K562 (cell line): ENCODE results near the gene USP7. TPM values are rescaled to one million over a fixed set of nuclear protein-coding genes. Genes with fewer than 3 reads are reported as not detected.

Source experiments
- BRD9 ChIP-seq: fragments of 450-650 bp; IDR thresholded peaks from 2 replicates; pipeline ENCODE4 v1.6.1; 2018; ENCODE audit warnings: low read depth; ENCODE audit not compliant: partially characterized antibody
- CBX5 ChIP-seq: IDR thresholded peaks from 2 replicates; pipeline ENCODE4 v1.6.1; 2014; ENCODE audit warnings: low read depth, borderline replicate concordance
- KDM4B ChIP-seq, 2 experiments: fragments of 450-650 bp in 1 of 2; sonication (generic) in 1 of 2; IDR thresholded peaks; 2 replicates each; pipeline ENCODE4 v1.6.1; 2016 to 2017; ENCODE audit warnings: borderline replicate concordance in 2 of 2, antibody characterized with exemption in 1 of 2, low read depth in 1 of 2, mild to moderate bottlenecking in 1 of 2
- MYBL2 ChIP-seq, 2 experiments: fragments of 450-650 bp in 1 of 2; sonication (generic) in 1 of 2; formaldehyde crosslinking in 1 of 2; IDR thresholded peaks; 2 replicates each; pipeline versions ENCODE4 v1.6.1 to v1.8.1; 2017 to 2022; ENCODE audit warnings: borderline replicate concordance in 1 of 2, inconsistent platforms in 1 of 2, low read depth in 1 of 2, mild to moderate bottlenecking in 1 of 2, missing genetic modification reagents in 1 of 2, moderate library complexity in 1 of 2
- NUFIP1 ChIP-seq: fragments of 450-650 bp; IDR thresholded peaks from 2 replicates; pipeline ENCODE4 v1.6.1; 2018; ENCODE audit not compliant: partially characterized antibody
- RBFOX2 ChIP-seq: fragments of 200-400 bp; formaldehyde crosslinking; IDR thresholded peaks from 2 replicates; pipeline ENCODE4 v1.6.1; 2017; ENCODE audit warnings: low read depth, mild to moderate bottlenecking, low read length, moderate library complexity
- TAF1 ChIP-seq: IDR thresholded peaks from 2 replicates; pipeline ENCODE4 v1.6.1; 2011; ENCODE audit warnings: mild to moderate bottlenecking, low read length, moderate library complexity; ENCODE audit not compliant: insufficient read depth, control insufficient read depth, severe bottlenecking; ENCODE audit errors: extremely low read depth
- TEAD2 ChIP-seq: fragments of 450-650 bp; IDR thresholded peaks from 2 replicates; pipeline ENCODE4 v1.6.1; 2016; ENCODE audit warnings: missing genetic modification characterization, control low read depth, missing compliant biosample characterization
- ZBTB7A ChIP-seq: IDR thresholded peaks from 2 replicates; pipeline ENCODE4 v1.6.1; 2011; ENCODE audit warnings: low read depth, mild to moderate bottlenecking, low read length, moderate library complexity, borderline replicate concordance; ENCODE audit not compliant: control insufficient read depth
- ZNF165 ChIP-seq: fragments of 250-450 bp; sonication (Bioruptor Pico); IDR thresholded peaks from 2 replicates; pipeline ENCODE4 v1.4.0; 2020; ENCODE audit warnings: borderline replicate concordance
- ZNF23 ChIP-seq: fragments of 250-450 bp; sonication (Bioruptor Pico); IDR thresholded peaks from 2 replicates; pipeline ENCODE4 v1.4.0; 2020; ENCODE audit warnings: mild to moderate bottlenecking
- ZSCAN29 ChIP-seq: fragments of 450-650 bp; IDR thresholded peaks from 2 replicates; pipeline ENCODE4 v1.6.1; 2017
- polyA plus RNA-seq, 8 experiments: library from polyadenylated mRNA; depleted of rRNA in 4 of 8; stranded (reverse) in 5 of 8; unstranded in 3 of 8; fragments of >200 nt; fragmentation: Nextera tagmentation in 2 of 8; fragmentation: Illumina TruSeq in 1 of 8; extraction: Ambion mirVana in 2 of 8; extraction: Trizol in 1 of 8; gene quantifications; 2 replicates each; pipeline versions ENCODE4 v1.2.1 to v1.2.3, GENCODE V29; 2011 to 2014; ENCODE audit warnings: inconsistent platforms in 1 of 8, missing spikeins in 1 of 8
- total RNA-seq, 7 experiments: library from RNA; depleted of rRNA in 6 of 7; stranded (reverse); fragments of >200 nt in 6 of 7; fragmentation: Illumina TruSeq in 2 of 7; extraction: Trizol in 2 of 7; gene quantifications; 2 replicates each; pipeline versions ENCODE4 v1.2.1 to v1.2.3, GENCODE V29; 2011 to 2021; ENCODE audit warnings: low replicate concordance in 1 of 7
- TF ChIP-seq, protein P1 (sequence below): fragments of 450-650 bp; formaldehyde crosslinking; IDR thresholded peaks from 2 replicates; pipeline ENCODE4 v1.4.0; 2022; ENCODE audit warnings: mild to moderate bottlenecking, moderate library complexity
- TF ChIP-seq, protein P2 (sequence below): fragments of 250-450 bp; sonication (Bioruptor Pico); IDR thresholded peaks from 2 replicates; pipeline ENCODE4 v1.5.0; 2020; ENCODE audit warnings: mild to moderate bottlenecking
- TF ChIP-seq, protein P3 (sequence below): conservative IDR thresholded peaks from 2 replicates; pipeline ENCODE4 v1.6.1; 2011; ENCODE audit warnings: low read depth, mild to moderate bottlenecking, low read length; ENCODE audit not compliant: control insufficient read depth
- TF ChIP-seq, protein P4 (sequence below): sonication (generic); formaldehyde crosslinking; IDR thresholded peaks from 2 replicates; pipeline ENCODE4 v1.8.1; 2022; ENCODE audit warnings: missing genetic modification reagents
- TF ChIP-seq, protein P5 (sequence below): fragments of 450-650 bp; IDR thresholded peaks from 2 replicates; pipeline ENCODE4 v1.6.1; 2016; ENCODE audit warnings: low read depth, mild to moderate bottlenecking, moderate library complexity
- TF ChIP-seq, protein P6 (sequence below): fragments of 450-650 bp; IDR thresholded peaks from 2 replicates; pipeline ENCODE4 v1.6.1; 2016; ENCODE audit warnings: missing biosample characterization, missing genetic modification characterization
- TF ChIP-seq, protein P7 (sequence below): fragments of 250-450 bp; sonication (Bioruptor Pico); IDR thresholded peaks from 2 replicates; pipeline ENCODE4 v1.5.0; 2021

USP7 gene
- total and polyA plus RNA-seq, 9 of the 15 experiments (the other 6 are each of a cell fraction or from before 2014, with no cell fraction given) = 17.1 to 145 (median 57.9) TPM

DNA sequence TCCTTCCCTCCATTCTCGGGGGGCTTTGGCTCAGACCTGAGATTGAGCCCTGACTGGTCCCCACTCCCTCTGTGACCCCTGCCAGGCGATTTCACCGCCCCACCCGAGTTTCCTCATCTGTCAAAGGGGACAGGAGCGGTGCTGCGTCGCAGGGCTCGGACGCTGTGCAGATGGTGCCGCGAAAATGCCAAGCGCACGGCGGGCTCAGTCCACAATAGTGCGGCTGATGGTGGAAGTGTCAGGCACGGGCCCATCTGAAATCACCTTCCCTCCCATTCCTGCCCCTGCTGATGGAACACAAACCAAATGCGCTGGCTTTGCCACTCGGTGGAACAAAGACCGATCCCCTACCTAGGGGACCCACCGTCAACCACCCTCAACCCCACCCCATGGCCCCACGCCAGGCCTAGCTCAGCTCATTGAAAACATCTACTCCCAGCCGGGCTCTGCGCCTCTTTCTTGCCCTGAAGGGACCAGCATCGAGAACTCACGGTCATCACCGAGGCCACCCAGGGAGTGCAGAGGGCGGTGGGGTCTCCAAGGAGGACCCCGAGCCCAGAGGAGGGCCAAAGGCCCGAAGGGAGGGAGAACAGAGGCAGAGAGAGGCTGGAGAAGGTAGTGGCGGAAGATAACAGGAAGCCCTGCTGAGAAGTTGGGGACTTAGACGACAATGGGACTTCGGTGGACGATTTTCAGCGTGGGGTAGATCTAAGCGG is 96.3 kb downstream of the USP7 start (continued):
- TF ChIP-seq, protein P1, sequence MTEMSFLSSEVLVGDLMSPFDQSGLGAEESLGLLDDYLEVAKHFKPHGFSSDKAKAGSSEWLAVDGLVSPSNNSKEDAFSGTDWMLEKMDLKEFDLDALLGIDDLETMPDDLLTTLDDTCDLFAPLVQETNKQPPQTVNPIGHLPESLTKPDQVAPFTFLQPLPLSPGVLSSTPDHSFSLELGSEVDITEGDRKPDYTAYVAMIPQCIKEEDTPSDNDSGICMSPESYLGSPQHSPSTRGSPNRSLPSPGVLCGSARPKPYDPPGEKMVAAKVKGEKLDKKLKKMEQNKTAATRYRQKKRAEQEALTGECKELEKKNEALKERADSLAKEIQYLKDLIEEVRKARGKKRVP (CRISPR knock-in tag) = no peak
- TF ChIP-seq, protein P2, sequence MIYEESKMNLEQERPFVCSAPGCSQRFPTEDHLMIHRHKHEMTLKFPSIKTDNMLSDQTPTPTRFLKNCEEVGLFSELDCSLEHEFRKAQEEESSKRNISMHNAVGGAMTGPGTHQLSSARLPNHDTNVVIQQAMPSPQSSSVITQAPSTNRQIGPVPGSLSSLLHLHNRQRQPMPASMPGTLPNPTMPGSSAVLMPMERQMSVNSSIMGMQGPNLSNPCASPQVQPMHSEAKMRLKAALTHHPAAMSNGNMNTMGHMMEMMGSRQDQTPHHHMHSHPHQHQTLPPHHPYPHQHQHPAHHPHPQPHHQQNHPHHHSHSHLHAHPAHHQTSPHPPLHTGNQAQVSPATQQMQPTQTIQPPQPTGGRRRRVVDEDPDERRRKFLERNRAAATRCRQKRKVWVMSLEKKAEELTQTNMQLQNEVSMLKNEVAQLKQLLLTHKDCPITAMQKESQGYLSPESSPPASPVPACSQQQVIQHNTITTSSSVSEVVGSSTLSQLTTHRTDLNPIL (CRISPR knock-in tag) = no peak
- TF ChIP-seq ZNF165 (no peak), MYBL2 (IDR thresholded peaks at IDR 0.05; ENCODE audit: low read depth) (no peak), MYBL2 (CRISPR knock-in tag; IDR thresholded peaks at IDR 0.05; ENCODE audit: borderline replicate concordance) (no peak), BRD9 (peak; percentile 12), RBFOX2 (peak; percentile 72), NUFIP1 (no peak), ZNF23 (CRISPR knock-in tag) (no peak), TEAD2 (tag) (no peak), ZBTB7A (peak; percentile 73; the same call in 1 of the 2 replicates), CBX5 (no peak), TAF1 (no peak), ZSCAN29 (no peak), KDM4B (IDR thresholded peaks at IDR 0.05; ENCODE audit: borderline replicate concordance in 2 of 2, low read depth in 1 of 2) (no peak)
- TF ChIP-seq, protein P3, sequence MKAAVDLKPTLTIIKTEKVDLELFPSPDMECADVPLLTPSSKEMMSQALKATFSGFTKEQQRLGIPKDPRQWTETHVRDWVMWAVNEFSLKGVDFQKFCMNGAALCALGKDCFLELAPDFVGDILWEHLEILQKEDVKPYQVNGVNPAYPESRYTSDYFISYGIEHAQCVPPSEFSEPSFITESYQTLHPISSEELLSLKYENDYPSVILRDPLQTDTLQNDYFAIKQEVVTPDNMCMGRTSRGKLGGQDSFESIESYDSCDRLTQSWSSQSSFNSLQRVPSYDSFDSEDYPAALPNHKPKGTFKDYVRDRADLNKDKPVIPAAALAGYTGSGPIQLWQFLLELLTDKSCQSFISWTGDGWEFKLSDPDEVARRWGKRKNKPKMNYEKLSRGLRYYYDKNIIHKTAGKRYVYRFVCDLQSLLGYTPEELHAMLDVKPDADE = no peak
- TF ChIP-seq, protein P4, sequence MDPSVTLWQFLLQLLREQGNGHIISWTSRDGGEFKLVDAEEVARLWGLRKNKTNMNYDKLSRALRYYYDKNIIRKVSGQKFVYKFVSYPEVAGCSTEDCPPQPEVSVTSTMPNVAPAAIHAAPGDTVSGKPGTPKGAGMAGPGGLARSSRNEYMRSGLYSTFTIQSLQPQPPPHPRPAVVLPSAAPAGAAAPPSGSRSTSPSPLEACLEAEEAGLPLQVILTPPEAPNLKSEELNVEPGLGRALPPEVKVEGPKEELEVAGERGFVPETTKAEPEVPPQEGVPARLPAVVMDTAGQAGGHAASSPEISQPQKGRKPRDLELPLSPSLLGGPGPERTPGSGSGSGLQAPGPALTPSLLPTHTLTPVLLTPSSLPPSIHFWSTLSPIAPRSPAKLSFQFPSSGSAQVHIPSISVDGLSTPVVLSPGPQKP = no peak
- TF ChIP-seq, protein P5, sequence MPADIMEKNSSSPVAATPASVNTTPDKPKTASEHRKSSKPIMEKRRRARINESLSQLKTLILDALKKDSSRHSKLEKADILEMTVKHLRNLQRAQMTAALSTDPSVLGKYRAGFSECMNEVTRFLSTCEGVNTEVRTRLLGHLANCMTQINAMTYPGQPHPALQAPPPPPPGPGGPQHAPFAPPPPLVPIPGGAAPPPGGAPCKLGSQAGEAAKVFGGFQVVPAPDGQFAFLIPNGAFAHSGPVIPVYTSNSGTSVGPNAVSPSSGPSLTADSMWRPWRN = no peak
- TF ChIP-seq, protein P6, sequence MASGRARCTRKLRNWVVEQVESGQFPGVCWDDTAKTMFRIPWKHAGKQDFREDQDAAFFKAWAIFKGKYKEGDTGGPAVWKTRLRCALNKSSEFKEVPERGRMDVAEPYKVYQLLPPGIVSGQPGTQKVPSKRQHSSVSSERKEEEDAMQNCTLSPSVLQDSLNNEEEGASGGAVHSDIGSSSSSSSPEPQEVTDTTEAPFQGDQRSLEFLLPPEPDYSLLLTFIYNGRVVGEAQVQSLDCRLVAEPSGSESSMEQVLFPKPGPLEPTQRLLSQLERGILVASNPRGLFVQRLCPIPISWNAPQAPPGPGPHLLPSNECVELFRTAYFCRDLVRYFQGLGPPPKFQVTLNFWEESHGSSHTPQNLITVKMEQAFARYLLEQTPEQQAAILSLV (tag) = no peak
- TF ChIP-seq, protein P7, sequence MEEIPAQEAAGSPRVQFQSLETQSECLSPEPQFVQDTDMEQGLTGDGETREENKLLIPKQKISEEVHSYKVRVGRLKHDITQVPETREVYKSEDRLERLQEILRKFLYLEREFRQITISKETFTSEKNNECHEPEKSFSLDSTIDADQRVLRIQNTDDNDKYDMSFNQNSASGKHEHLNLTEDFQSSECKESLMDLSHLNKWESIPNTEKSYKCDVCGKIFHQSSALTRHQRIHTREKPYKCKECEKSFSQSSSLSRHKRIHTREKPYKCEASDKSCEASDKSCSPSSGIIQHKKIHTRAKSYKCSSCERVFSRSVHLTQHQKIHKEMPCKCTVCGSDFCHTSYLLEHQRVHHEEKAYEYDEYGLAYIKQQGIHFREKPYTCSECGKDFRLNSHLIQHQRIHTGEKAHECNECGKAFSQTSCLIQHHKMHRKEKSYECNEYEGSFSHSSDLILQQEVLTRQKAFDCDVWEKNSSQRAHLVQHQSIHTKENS = no peak
